GM19025 (cell line): ENCODE results near the gene HDAC4.
A peak's percentile ranks its signal among the peaks of the same experiment; 100 is the strongest.

ENCODE experiments used
- ATAC-seq: cut with Tn5 transposase; IDR thresholded peaks from one replicate; pipeline ENCODE4 v1.9.1; 2021; ENCODE audit warnings: mild to moderate bottlenecking, low read depth, moderate library complexity; ENCODE audit not compliant: unreplicated experiment

HDAC4 gene

DNA sequence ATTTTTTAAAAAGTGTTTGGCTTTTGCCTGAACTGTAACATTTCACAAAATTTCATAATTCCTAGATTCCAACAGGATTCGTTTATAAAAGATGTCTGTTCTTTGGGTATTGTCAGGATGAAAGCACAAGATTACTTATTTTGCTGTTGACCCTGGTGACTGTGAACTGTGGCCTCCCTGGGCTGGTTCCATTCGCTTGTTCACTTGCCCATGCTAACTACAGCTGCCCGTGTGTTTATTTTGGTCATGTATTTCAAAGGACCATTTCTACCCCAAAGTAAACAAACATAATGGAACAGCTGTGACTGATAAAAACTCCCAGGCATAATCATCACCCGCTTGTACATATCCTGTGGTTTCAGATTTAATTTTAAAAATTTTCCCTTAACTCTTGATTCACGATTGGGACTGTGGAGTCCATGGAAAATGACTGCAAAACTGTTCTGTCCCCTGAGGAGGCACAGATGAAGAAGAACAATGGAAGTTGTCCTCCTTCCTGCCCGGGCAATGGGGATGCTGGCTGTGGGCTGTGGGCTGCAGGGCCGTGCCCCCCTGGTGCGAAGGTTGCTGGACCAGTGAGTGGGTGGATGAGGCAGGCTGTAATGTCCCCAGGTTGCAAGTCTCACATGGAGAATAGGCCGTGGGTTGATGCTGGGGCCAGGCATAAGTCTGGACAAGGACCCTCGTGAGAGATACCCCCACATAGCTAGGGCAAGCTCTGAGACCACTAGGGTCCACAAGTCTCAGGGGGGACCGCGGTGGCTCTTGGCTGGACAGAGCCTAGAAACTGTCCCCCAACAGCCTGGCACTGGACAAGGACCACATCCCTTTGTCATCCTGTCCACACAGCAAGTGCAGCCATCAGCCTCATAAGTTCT is 28.9 kb upstream of the HDAC4 start:
- ATAC-seq = no peak

DNA sequence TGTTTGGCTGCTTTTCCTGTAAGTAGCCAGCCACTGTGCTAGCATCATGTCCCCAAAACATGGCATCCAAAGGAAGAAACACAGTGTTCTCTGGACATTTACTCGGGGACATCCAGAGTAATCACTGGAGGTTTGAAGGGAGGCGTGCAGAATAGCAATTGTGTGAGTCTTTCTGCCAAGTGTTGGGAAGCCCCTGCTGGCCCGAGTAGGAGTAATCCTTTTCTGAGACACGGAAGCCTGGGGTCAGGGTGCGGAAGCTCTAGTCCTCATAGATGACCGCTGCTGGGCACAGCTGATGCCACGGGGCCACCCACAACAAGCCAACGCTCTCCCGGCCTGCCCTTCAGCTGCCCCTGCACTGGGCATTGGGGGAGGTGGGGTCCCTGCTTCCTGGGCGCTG is 24.8 kb upstream of the HDAC4 start:
- ATAC-seq = no peak

DNA sequence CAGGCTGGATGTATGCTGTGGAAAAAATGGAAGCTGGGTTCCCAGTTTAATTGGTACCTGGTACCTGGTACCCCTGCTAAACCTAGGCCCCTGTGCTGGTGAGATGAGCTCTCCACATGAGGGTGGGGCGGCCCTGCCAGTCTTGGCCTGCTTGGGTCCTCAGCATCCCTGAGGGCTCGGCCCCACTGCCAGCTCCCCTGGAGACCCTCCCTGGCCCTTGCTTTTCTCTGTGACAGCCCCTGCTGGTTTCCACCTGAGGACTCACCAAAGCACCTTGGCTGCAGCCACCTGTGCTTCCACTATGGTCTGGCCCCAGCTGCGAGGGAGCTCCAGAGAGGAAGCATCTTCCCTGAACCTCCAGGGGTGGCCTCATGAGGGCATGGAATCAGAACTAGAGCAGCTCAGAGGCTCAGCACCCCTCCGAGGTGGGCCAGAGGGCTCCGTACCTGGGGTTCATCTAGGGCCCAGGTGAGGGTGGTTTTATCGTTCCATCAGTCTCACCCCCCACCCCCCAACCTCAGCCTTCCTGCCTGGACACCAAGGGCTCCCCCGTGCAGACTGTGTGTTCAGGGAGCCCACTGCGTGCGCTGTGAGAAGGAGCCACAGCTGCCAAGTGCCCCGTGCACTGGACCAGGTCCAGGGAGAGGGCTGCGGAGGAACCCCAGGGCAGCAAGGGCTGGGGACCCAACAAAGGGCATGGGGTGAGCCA is 23.7 kb upstream of the HDAC4 start:
- no peak for ATAC-seq

- no peak for ATAC-seq
These were observed 22.7 kb upstream of the HDAC4 start for GRCh38 chr2:239423551-239423950.

DNA sequence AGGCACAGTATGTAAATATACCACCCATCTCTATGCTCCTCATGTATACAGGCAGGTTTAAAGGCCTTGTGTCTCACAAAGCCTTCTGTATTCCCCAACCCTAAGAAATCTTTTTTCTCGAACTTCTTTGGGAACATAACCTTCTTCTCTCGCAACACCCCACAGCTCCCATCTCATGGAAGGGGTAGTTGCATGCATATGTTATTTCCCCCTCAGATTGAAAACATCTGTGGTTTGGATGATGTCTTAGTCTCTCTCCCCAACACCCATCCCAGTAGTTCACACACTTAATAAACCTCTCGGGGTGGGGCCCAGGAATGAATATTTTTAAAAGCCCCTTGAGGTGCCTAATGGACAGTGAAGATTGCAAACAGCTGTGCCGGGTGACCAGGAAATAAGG is 21.0 kb upstream of the HDAC4 start:
- ATAC-seq = no peak

GRCh38 chr2:239420082-239420481 is 19.3 kb upstream of the HDAC4 start:
- ATAC-seq = no peak

DNA sequence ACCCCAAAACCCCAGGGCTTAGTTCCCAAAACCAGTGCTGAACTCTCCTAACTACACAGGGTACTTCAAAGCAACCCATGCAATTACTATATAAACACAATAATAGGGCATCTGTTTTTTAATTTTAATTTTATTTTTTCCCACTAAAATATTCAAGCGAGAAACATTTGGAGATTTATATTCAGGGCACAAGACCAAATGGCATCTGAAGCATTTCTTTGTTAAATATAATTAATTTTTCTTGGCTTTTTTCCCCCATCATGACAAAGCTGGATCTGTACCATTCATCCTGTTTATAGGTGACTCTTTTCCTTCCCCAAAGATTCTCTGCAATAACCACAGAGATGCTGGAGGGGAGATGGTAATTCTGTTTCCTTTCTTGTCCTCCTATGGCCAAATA is 18.1 kb upstream of the HDAC4 start:
- no peak for ATAC-seq

DNA sequence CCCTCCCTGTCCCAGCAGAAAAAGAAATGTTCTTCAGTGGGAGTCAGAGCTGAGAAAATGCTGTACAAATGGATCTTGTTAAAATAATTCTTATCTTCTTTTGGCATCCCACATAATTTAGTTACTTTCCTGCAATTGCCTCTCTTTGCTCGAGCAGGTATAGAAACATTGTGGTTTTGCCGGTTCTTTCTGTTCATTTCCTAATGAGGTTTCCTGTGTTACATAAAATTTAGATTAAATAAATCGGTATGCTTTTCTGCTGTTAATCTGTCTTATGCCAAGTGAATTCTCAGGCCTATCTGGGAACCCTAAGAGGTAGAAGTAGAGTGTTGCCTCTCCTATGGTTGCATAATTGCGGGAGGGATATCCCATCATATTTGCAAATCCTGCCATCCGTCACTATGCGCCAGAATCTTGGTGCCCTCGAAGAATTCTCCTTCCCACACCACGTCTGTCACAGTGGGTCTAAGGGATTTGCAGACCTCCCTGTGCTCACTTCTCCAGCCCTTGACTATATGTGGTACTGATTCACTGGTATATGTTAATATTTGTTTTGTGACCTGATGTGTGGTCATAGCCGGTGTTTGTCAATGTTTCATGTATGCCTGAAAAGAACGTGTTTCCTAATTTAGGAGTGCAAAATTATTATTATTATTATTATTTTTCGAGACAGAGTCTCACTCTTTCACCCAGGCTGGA is 12.2 kb upstream of the HDAC4 start:
- no peak for ATAC-seq

GRCh38 chr2:239411549-239412319 is 10.9 kb upstream of the HDAC4 start:
- no peak for ATAC-seq

DNA sequence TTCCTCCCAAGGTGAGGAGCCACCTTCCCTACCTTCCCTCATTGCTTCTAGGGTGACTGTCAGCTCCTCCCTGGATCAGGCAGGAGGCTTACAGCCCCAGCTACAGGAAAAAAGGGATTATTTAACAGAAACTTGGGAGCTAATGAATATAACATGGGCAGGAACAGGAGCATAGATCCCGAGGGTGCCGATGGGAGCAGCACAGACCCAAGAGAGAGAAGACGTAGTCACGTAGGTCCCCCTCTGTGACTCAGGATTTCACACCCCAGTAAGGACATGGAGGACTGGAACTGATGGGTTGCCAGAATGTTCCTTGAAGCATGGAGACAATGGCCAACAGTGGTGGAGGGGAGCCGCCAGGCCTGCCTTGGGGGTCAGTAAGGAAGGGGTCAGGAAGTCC is 10.3 kb upstream of the HDAC4 start:
- ATAC-seq = no peak

DNA sequence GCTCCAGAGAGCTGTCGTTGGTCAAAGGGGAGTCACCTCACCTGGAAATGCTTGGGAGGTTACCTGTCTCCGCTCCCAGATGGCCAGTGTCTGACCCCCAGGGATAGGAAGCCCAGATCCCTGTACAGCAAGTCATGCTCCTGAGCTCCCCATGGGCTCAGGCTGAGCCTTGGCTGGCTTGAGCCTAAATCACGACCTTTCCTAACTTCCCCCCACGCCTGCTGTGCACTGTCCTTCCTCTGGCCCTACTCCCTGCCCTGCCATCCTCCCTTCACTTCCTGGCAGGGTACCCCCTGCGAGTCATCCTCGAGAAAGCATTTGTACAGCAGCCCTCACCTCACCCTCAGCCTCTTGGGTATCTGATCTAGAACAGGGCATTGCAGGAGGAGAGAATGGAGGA is 9.2 kb upstream of the HDAC4 start:
- no peak for ATAC-seq

- ATAC-seq = no peak
These were observed 6.3 kb upstream of the HDAC4 start for GRCh38 chr2:239407112-239407511.

- ATAC-seq = no peak
These were observed 5.6 kb upstream of the HDAC4 start for GRCh38 chr2:239406316-239406995.

DNA sequence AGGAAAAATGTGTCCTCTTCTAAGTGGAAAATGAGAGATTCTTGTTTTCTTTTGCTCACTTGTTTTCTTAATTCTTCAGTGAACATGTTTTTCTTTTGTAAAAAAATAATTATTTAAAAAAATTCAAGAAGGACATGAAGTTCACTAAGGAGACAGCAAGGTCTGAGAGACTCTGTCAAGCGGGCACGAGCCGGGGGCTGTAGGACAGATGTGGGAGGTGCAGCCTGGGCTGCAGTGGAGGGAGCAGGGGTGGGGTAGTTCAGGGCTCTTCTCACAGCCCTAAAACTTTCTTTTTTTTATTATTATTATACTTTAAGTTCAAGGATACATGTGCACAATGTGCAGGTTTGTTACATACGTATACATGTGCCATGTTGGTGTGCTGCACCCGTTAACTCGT is 4.3 kb upstream of the HDAC4 start:
- no peak for ATAC-seq

- ATAC-seq = no peak
These were observed 1.8 kb upstream of the HDAC4 start for GRCh38 chr2:239402666-239403065.

DNA sequence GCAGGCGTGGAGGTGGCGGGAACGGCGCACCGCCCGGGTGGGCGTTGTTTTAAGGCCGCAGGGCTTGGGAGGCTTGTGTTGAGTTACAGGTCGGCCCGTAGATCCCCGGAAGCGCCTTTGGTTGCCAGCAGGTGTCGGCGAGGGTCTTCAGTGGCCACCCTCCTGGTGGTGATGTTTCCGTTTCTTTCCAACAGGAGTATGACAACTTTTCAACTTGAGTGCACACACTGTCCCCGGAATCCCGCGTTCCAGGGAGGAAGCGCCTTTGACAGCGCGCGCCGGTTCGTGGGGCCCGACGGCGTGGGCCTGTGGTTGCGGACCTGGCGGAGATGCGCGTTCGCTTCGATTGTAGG is 1.0 kb upstream of the HDAC4 start:
- peak; percentile 5 for ATAC-seq

DNA sequence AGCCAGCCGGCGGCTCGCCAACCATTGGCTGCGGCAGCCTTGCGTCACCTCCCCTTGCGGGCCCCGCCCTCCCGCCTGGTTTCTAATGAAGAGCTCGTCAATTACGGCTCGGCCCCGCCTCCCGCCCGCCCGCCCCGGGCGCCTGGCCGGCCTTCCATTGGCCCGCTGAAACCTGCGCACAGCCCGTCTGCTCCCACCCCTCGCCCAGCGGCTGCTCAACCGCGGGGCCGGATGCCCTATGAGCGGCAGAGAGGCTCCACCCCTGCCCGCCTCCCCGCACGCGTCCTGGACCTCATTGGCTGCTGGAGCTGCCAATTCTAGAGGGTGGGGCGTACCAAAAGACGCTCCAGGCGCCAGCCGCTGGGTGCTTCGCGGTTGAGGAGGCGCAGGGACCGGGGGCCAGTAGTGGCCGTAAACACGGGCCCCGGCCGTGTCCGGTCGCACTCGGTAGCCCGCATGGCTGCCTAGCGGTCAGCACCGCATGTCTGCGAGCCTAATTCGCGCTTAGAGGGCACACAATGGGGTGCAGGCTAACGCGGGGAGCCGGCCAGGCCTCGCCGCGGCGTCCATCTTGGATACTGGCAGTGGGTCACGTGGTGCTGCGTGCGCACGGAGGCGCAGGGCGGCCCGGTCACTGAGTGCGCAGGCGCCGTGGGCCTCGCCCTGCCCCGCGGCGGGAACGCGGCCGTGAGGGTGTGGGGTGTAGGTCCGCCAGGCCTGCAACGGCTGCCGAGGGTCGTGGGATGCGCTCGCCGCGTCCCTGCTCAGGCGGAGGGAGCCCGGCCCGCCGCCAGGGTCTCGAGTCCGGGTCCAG is 454 bp upstream of the HDAC4 start:
- peak; percentile 87 for ATAC-seq

DNA sequence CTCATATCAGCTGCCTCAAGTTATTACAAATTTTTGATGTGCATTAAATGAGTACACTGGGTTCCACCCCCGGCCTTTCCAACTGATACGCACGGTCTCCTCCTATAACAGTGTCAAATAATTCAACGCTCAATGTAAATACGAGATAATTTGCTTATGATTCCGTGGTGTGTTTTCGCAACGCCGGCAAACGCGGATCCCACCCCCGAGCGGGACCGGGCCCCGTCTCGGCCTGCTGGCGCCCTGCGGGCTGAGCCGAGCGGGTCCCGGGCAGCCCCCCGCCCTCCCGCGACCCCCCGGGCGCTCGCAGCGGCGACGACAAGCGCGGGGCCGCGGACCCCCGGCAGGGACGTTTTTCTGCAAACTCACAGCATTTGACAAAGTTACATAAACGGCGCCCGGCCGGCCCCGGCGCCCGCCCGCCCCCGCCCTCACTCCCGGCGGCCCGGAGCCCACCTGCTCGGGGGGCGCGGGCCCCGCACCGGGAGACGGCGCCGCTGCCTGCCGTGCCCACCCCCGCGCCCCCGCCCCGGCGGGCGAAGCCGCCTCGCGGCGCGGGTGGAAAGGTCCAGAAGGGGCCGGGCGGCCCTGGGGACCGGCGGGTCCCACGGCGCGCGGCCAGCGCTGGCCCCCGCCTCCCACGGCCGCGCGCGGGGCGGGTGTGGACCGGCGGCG is 762 bp downstream of the HDAC4 start:
- no peak for ATAC-seq

GRCh38 chr2:239399433-239399920 is 1.3 kb downstream of the HDAC4 start:
- no peak for ATAC-seq
